HFFc6 (cell line): ENCODE data around the gene THTPA. TPM values are rescaled to one million over a fixed set of nuclear protein-coding genes. Genes with fewer than 3 reads are reported as not detected.

Experiments
- DNase-seq: peaks from one replicate; pipeline ENCODE4 v3.0.0-alpha.2; 2018
- H3K27ac Mint-ChIP-seq: 2 replicates; pipeline ENCODE4 v1.8.0; 2020; ENCODE audit warnings: mild to moderate bottlenecking, mixed read lengths
- H3K27me3 Mint-ChIP-seq: 2 replicates; pipeline ENCODE4 v1.8.0; 2021; ENCODE audit warnings: mild to moderate bottlenecking, moderate library complexity, mixed read lengths; ENCODE audit not compliant: insufficient read depth
- H3K36me3 Mint-ChIP-seq: 2 replicates; pipeline ENCODE4 v1.8.0; 2021; ENCODE audit warnings: low read depth, mixed read lengths
- H3K4me1 Mint-ChIP-seq: 2 replicates; pipeline ENCODE4 v1.8.0; 2020; ENCODE audit warnings: low read depth, mixed read lengths
- H3K4me3 Mint-ChIP-seq: 2 replicates; pipeline ENCODE4 v1.8.0; 2020; ENCODE audit warnings: mild to moderate bottlenecking, moderate library complexity, mixed read lengths
- H3K9me3 Mint-ChIP-seq: 2 replicates; pipeline ENCODE4 v1.8.0; 2020; ENCODE audit warnings: mild to moderate bottlenecking, mixed read lengths
- CTCF ChIP-seq: fragments of 200-600 bp; sonication (generic); IDR thresholded peaks from 2 replicates; pipeline ENCODE4 v1.5.0; 2021; ENCODE audit warnings: antibody characterized with exemption, mild to moderate bottlenecking
- total RNA-seq, 6 experiments: library from RNA; stranded (reverse); fragmentation: NEBNext Ultra II Directional; extraction: Animal tissue kit (Norgen Biotek cat#: 25700); gene quantifications; 2 replicates in 1 of 6; 3 replicates in 5 of 6; pipeline ENCODE4 v1.2.3, GENCODE V29; 2021

THTPA gene
- total RNA-seq, 6 experiments from 2014 or later = 10.4 to 14.1 (median 11.0) TPM

DNA sequence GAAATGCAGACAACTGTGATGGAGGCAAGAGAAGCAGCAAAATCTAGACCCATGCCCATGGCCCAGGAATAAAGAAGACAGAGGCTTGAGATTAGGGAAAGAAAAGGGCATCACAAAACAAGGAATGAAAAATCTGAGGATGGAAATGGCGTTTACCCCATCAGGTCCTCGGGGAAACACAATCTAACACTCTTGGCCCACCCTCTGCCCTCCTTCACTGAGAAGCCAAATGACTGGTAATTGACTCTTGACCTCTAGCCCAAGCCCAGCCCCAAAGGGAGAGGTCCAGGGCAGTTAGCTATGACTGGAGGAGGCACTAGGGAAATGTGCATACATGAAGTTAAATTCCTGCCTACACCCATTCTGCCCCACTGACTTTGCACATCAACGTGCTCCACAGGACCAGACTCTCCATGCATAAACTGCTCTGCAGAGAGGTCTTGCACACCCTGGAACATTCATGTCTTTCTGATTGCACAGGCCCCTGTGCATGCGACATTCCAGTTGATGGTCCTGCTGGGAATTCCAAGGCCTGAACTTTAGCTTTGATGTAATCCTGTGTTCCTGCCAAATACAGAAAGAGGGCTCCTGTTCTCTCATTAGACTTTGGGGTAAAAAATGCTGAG, 10.2 kb upstream of the THTPA start:
- TF ChIP-seq CTCF = no peak
- Mint-ChIP-seq H3K4me3 (no peak overlapping the region), H3K9me3 (no peaks in the 10 kb centered on the region), H3K4me1 (peaks cover 12% of the 10 kb centered on the region), H3K27ac (no peak overlapping the region), H3K36me3 (no peaks in the 10 kb centered on the region), H3K27me3 (peaks cover 6% of the 10 kb centered on the region)
- no peak for DNase-seq

DNA sequence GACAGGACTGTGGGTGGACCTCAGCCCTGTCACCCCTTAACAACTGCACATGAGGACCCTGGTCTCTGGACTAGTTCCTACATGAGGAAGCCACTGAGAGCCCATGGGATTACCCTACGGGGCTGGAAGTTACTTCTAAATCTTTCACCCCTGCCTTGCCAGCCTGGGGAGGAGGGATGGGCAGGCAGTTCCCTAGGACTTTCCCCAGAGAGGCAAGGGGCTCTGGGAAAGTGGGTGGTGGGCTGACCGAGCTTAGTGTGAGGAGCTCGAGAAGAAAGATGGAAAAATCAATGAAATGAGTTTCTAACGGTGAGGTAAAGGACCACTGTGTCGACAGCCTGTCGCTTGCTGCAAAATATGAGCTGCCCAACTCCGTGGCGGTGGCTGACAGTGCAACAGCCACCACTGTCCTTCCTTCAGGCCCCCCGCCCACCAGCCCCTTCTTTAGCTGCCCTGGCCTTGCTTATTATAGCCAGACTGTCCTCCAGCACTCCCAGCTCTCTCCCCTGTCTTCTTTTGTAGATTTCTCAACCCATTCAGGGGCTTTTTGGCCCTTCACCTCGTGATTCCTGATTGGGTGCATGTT, 9.5 kb upstream of the THTPA start:
- no peaks in the 10 kb centered on the region for H3K9me3 Mint-ChIP-seq
- peaks cover 12% of the 10 kb centered on the region for H3K4me1 Mint-ChIP-seq
- H3K27me3 Mint-ChIP-seq = peaks cover 6% of the 10 kb centered on the region
- no peaks in the 10 kb centered on the region for H3K36me3 Mint-ChIP-seq
- H3K27ac Mint-ChIP-seq = no peak overlapping the region
- no peak for DNase-seq
- no peak for TF ChIP-seq CTCF
- no peak overlapping the region for H3K4me3 Mint-ChIP-seq

- Mint-ChIP-seq H3K36me3 (no peaks in the 10 kb centered on the region), H3K4me1 (peaks cover 12% of the 10 kb centered on the region), H3K4me3 (no peak overlapping the region), H3K27ac (no peak overlapping the region), H3K9me3 (no peaks in the 10 kb centered on the region), H3K27me3 (peaks cover 6% of the 10 kb centered on the region)
- no peak for TF ChIP-seq CTCF
- no peak for DNase-seq
These were observed 8.1 kb upstream of the THTPA start for GRCh38 chr14:23547924-23548323.

GRCh38 chr14:23548351-23549318, 7.4 kb upstream of the THTPA start:
- Mint-ChIP-seq H3K36me3 (no peaks in the 10 kb centered on the region), H3K4me3 (no peak overlapping the region), H3K9me3 (no peaks in the 10 kb centered on the region), H3K27ac (no peak overlapping the region), H3K4me1 (peaks cover 12% of the 10 kb centered on the region), H3K27me3 (peaks cover 6% of the 10 kb centered on the region)
- peak; percentile 45 for DNase-seq
- TF ChIP-seq CTCF = no peak

GRCh38 chr14:23550131-23550811, 5.8 kb upstream of the THTPA start:
- H3K36me3 Mint-ChIP-seq = no peaks in the 10 kb centered on the region
- DNase-seq = no peak
- no peaks in the 10 kb centered on the region for H3K27me3 Mint-ChIP-seq
- peaks cover 6% of the 10 kb centered on the region for H3K4me1 Mint-ChIP-seq
- H3K27ac Mint-ChIP-seq = no peak overlapping the region
- no peak for TF ChIP-seq CTCF
- no peaks in the 10 kb centered on the region for H3K9me3 Mint-ChIP-seq
- H3K4me3 Mint-ChIP-seq = no peak overlapping the region
